GM21619 (cell line): Measurements from ENCODE around the gene SGCG.
A peak's percentile ranks its signal among the peaks of the same experiment; 100 is the strongest.
"Not testable (repeated sequence)": the region's sequence is repeated elsewhere in the genome, so short reads cannot be mapped to it uniquely, and the experiment has no call there.

Source experiments
- ATAC-seq: cut with Tn5 transposase; IDR thresholded peaks from one replicate; pipeline ENCODE4 v1.9.1; 2021; ENCODE audit not compliant: unreplicated experiment

The SGCG gene

DNA sequence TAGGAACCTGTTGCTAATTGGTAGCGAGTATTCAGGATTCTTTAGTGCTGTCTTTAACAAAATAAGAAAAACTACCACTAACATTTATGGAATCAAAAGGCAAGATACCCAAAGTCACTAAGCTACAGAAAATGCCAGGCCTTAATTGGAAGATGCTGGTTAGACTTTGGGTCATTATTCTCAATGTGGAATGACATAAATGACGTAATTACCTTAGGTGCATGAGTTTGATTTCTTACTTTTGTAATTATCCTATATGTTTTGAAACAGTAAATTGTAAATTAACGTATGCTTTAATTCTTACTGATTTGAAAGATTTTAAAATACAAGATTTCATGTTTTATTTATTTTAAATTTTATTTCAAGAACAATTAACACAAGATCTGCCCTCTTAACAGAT is 25.0 kb downstream of the SGCG start:
- ATAC-seq, result no peak

DNA sequence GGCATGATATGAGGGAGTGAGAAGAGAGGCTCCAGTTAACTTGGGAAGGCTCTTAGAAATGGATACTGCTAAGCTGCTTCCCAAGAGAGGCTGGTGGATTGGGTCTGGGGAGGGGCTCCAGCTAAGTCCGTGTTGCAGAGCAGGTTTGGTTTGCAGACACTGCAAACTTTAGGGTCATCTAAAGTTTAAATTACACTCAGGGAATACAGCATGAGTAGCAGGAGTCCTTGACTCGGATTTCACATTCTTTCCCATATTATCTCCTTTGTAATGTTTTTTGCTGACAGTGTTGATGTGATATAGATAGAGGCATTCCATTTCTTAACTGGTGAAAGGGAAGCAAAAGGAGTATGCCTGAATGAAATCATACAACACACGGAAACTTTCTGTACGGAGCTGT is 31.9 kb downstream of the SGCG start:
- no peak for ATAC-seq

DNA sequence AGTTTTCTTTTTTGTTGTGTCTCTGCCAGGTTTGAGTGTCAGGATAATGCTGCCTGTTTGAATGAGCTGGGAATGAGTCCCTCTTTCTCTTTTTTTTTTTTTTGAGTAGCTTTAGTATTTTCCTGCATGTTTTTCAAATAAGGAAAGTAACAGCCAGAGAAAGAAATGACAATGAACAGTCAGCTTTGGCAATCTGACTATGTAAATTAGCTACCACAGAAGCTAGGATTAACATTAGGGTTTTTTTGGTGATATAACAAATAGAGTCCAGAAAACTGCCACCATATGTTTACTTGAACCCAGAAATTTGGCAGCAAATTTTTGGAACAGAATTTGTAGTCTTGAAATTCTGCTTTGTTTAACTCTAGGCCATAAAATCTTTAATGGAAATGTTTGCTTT is 50.5 kb downstream of the SGCG start:
- ATAC-seq, result no peak

DNA sequence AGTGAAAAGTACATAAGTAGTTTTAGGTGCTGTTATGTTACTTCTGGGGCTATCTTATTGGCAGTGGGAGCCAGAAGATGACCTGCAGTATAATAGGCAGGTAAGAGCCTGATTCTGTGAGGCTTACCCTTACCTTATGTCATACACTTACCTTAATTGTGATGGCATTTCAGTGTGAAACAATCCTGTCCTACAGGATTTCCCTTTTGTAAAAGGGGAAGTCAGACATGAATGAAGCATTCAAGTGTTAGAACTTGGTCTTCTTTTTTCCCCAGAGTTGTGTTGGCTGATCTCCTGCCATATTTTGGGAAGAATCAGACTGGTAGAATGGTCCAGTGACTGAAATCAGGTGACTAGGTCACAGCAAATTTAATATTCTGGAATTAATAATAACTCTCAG is 55.2 kb downstream of the SGCG start:
- no peak for ATAC-seq

DNA sequence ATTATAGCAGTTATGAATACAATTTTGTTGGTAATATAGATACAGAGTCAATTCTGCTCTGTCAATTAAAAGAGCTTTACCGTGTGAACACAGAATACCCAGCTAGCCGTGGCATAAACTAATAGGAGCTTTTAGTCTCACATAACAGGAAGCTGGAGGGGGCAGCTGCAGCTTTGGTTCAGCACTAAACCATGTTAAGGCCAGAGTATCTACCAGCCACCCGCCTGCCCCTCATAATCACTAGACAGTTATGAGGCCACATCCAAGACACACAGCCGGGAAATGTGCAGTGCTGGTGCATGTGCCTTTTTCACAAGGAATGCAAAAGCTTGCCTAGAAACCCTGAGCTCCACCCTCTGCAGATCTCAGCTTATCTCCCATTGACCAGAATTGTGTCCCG is 62.3 kb downstream of the SGCG start:
- ATAC-seq, result no peak

DNA sequence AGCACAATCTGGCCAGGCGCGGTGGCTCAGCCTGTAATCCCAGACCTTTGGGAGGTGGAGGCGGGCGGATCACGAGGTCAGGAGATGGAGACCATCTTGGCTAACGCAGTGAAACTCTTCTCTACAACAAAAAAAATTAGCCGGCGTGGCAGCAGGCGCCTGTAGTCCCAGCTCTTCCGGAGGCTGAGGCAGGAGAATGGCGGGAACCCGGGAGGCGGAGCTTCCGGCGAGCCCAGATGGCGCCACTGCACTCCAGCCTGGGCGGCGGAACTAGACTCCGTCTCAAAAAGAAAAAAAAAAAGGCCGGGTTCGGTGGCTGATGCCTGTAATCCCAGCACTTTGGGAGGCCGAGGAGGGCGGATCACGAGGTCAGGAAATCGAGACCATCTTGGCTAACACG is 67.6 kb downstream of the SGCG start:
- ATAC-seq, result not testable (repeated sequence)

DNA sequence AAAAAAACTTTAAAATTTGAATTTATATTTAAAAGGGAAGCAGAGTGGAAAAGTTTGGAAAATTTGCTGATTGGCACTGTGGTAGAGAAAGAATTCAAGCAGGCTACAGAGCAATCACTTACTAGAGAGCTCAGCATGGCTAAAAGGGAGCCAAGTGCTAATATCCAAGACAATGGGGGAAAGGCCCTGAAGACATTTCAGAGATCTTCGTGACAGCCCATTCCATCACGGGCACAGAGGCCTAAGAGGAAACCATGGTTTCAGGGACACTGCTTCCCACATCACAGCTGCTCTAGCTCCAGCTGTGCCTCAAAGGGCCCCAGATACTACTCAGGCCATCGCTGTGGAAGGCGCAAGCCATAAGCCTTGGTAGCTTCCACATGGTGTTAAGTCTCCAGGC is 73.7 kb downstream of the SGCG start:
- no peak for ATAC-seq

DNA sequence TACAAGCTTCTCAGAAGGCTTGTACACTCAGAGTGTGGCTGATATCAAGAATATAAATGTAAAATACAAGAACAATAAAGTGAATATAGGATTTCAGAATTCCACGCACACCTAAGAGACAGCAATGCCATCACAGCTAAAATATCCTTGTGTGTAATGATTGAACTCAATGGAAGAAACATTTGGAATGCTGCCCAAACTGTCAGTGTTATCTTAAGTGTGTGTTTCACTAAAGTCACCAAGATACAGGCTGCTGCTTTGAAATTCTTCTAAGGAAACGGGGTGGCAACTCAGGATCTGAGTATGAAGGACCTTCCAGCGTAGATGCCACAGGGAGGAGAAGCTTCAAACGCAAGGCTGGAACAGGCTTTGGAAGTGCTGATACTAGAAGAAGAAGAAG is 86.8 kb downstream of the SGCG start:
- ATAC-seq, result no peak

DNA sequence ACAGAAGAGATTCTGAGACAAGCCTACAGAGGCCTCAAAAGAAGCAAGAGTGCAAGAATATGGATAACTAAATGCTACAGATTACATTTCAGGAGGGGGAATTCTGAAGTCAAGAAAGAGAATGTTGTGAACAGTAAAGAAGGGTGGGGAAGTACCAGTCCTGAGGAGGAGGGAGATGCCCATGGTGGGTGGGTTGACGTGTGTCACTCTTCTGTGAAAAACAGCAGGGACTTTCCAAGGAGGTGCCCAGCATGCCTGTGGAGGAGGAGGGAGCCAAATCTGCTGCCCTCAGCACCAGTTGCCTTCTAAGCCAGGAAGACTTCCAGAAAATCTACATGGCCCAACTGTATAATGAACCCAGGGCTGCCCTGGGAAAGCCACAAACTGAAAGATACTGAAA is 87.7 kb downstream of the SGCG start:
- ATAC-seq, result peak; percentile 66

DNA sequence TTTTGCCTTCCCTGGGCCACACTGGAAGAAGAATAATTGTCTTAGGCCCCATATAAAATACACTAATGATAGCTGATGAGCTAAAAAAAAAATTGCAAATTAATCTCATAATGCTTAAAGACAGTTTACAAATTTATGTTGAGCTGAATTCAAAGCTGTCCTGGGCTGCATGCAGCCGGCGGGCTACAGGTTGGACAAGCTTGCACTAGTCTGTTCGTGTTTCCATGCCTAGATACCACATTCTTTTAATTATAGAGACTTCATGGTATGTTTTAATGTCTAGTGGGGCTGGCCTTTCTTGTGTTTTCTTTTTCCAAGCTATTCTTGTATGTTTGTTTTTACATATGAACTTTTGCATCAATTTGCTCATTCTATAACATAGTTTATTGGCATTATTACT is 90.6 kb downstream of the SGCG start:
- no peak for ATAC-seq

DNA sequence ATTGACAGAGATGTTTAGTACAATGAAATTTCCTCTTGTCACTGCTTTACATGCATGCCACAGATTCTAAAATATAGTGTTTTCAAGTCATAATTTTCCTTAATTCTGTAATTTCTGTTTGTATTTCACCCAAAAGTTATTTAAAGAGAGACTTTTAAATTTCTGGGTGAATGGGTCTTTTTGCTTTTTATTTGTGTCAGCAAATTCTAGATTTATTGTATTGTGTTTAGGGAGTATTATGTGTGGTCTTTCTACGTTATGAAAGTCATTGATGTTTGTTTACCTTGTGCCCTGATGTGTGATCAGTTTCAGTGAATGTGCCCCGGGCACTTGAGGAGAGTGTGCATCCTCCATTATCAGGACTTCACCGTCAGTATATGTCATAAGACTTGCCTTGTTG is 92.7 kb downstream of the SGCG start:
- no peak for ATAC-seq

DNA sequence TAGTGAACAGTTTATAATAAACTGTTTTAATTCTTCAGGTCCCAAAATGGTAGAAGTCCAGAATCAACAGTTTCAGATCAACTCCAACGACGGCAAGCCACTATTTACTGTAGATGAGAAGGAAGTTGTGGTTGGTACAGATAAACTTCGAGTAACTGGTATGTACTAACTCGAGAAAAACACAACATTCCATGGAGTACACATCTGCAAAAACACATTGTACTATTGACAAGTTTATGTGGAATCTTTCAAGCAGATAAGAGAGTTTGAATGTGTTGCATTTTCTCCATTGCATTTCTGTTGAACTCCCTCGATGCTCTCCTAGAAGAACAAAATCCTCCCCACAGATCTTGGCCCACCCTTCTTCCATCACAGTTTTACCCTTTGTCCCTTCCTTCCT is 98.5 kb downstream of the SGCG start:
- no peak for ATAC-seq

DNA sequence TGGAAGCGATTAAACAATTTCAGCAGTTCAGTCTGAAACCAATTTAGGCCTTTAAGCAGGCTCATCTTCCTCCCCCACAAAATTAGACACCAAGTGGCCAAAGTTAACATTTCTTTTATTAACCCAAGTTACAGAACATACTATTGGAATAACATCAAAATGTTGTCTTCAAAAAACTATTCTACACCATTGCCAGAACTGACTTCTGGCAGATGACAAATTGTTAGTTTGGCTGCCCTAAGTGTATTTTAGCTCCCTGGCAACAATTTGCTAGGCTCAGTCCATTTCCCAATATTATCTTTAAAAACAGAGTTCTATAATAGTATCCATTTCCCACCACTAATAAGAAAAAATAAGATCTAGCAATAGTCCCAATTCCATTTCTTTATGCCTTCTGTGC is 107.8 kb downstream of the SGCG start:
- no peak for ATAC-seq

DNA sequence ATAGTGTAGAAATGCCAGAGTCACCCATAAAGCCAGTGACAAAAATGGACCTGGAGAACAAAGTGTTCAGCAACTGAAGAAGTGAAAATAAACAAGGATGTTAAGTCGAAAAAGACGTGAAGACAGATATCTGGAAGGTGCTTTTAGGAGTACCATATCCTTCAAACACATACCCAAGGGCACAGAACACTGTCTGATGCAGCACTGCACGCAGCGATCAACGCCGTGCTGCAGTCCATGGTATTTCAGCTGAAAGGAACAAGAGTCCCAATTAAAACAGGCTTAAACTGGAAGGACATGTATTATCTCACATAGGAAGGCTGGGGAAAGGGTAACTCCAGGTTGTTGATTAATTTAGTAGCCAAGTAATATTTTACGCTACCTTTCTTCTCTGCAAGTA is 108.2 kb downstream of the SGCG start:
- ATAC-seq, result no peak

DNA sequence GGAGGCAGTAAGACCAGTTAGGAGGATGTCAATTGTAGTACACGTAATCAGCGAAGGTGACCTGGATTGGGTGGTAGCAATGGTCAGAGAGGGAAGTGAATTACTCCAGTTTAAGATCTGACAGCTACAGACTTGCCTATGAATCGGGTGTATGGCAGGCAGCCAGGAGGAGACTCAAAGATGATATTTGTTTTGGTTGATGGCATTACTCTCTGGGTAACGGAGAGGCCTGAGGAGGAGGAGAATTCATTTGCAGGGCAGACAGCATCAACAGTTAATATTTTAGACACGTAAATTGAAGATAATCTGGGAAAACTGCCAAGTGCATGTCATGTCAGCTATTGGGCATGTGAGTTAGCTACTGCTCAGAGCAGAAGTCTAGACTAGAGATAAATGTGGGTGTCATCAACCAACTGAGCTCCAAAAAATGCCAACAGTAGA is 109.2 kb downstream of the SGCG start:
- no peak for ATAC-seq

DNA sequence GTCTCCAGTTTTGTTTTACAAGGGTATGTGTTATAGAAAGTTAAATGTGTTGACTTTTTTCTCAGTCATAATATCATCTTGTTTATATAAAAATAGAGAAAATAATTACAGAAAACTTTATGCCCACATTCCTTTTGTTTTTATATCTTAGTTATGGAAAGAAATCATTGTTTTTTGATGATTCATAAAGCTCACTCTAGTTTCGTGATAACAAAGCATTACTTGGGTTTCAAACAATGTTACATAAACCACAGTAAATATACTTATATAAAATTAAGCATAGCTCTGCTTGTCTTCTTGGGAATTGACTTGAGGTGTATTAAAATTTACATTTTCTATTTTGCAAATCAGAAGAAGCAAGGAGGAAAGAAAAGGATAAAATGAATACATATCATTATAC is 111.8 kb downstream of the SGCG start:
- ATAC-seq, result no peak

DNA sequence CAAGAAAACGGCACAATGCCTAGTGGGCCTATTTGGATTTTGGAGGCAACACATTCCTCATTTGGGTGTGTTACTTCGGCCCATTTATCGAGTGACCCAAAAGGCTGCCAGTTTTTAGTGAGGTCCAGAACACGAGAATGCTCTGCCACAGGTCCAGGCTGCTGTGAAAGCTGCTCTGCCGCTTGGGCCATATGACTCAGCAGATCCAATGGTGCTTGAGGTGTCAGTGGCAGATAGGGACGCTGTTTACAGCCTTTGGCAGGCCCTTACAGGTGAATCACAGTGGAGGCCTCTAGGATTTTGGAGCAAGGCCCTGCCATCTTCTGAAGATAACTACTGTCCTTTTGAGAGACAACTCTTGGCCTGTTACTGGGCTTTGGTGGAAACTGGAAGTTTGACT is 134.1 kb downstream of the SGCG start:
- not testable (repeated sequence) for ATAC-seq

DNA sequence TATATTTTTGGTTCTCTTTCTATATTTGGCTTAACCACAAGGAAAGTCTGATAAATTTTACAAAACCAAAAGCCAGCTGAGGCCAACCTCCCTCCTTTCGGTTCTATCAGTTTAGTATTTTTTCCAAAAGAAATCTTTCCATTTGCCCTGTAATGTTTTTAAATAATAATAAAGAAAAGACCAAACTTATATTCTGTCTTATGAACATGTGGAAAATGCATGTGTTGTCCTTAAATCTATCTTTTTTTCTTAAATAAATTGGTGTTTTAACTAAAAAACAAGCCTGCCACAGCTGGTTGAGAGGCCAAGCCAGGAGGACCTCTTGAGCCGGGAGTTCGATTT is 139.1 kb downstream of the SGCG start:
- no peak for ATAC-seq

DNA sequence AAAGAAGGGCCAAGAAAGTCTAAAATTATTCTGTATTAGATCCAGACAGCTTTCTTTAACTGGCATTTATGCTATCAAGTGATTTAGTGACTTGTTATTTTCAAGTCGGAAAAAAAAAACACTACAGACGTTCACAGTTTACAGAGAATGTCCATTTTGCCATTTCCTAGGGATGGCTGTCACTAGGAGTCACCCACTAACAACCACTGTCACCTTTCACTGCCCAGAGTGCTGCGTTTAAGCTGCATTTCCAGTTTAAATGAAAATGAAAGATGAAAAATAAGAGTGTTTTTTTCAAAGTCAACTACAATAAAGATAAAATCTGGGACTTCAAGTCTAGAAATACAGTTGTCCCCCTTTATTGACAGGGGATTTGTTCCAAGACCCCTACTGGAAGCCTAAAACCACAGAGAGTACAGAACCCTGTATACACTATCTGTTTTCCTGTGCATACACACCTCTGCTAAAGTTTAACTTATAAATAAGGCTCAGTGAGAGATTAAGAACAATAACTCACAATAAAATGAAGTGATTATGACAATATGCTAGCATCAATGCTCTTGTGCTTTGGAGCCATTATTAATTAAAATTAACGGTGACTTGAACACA is 140.3 kb downstream of the SGCG start:
- ATAC-seq, result peak; percentile 18

DNA sequence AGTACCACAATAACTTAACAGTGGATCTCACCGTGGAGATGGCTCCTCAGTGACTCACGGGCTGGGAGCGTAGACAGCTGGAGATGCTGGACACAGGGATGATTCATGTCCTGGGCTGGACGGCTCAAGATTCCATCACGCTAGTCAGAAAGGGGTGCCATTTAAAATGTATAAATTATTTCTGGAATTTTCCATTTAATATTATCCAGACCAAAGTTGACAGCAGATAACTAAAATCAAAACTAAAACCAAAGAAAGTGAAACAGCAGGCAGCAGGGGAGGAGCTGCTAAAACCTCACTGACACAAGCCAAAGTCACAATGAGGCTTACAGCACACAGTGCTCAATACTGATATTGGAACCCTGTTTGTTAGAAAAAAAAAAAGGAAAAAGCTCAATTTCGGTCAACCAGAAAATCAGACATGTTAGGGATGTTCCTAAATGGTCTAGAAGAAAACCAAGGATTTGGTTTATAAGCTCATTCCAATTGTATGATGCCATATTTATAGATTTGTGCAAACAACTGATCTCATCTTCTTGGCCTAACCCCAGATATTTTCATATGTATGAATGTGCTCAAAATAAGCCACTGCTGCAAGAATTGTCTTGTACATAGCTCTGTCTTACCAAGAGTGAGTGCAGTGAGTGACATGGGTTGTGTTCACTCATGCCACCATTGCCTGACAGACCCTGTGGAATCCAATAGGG is 140.9 kb downstream of the SGCG start:
- ATAC-seq, result peak; percentile 77

DNA sequence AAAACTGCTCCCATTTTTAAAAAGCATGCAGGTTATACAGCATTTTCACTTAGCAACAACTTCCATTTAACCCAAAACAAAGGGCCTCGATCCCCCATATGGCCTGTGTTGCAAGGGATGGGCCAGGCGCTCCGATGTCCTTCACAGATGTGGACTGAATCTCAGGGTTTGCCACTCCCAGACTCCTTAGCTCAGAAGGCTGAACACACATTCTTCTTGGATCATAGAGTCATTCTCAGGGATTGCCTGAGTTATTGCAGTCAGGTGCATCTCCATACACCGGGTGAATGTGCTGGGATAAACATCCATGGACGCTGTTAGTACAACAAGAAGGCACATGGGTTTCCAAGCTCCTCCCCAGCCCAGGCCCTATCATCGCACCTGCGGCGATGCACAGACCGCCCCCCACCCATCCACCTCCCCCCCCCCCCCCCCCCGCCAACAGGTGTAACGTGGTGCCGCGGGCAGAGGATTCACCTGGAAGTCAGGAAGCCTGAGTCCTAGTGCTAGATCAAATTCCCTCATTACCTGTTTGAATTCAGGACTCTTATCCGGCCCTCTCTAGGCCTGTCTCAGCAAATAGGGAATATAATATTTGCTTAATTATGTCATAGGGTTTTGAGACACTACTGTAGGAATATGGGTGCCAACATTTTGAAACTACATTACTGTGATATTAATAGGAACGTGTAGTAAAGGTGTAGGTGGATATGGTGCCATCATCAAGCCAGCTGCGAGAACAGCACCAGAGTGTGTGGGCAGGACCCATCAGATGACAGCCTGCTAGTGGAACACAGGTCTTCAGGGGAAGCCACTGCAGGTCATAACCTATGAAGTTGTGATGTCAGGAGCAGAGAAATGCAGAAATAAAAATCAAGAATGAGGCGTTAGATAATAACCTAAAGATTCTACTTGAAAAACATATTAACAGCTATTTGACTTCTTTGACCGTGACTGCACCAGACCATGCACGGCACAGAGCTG is 141.9 kb downstream of the SGCG start:
- no peak for ATAC-seq
